Subcutaneous abdominal adipose tissue (tissue), 5 donors: Measurements from ENCODE around the gene RPS21.

Experiments used
- H3K27ac ChIP-seq: one replicate; pipeline ENCODE4 v1.7.0; 2013; ENCODE audit warnings: low read depth, mild to moderate bottlenecking, inconsistent platforms, low read length, moderate library complexity
- H3K27me3 ChIP-seq, 5 donors: one replicate each; pipeline ENCODE4 v1.7.0; 2013; ENCODE audit warnings: low read length in 5 of 5, inconsistent platforms in 1 of 5; ENCODE audit not compliant: control insufficient read depth in 5 of 5, insufficient read depth in 4 of 5
- H3K36me3 ChIP-seq, 5 donors: one replicate each; pipeline ENCODE4 v1.7.0; 2013; ENCODE audit warnings: low read length in 5 of 5; ENCODE audit not compliant: control insufficient read depth in 5 of 5, insufficient read depth in 5 of 5
- H3K4me1 ChIP-seq, 5 donors: one replicate each; pipeline ENCODE4 v1.7.0; 2013; ENCODE audit warnings: low read length in 5 of 5, mild to moderate bottlenecking in 3 of 5, moderate library complexity in 1 of 5; ENCODE audit not compliant: control insufficient read depth in 5 of 5, insufficient read depth in 5 of 5
- H3K4me3 ChIP-seq, 5 donors: one replicate each; pipeline ENCODE4 v1.7.0; 2013; ENCODE audit warnings: low read length in 5 of 5, low read depth in 1 of 5
- H3K9ac ChIP-seq, 5 donors: one replicate each; pipeline ENCODE4 v1.7.0; 2013; ENCODE audit warnings: low read length in 5 of 5, mild to moderate bottlenecking in 4 of 5, moderate library complexity in 3 of 5
- H3K9me3 ChIP-seq, 5 donors: one replicate each; pipeline ENCODE4 v1.7.0; 2013; ENCODE audit warnings: low read length in 5 of 5; ENCODE audit not compliant: control insufficient read depth in 5 of 5
- donor health status: healthy.
- donor health status: healthy.
- donor health status: healthy.
- donor health status: healthy.
- donor health status: healthy.

RPS21 gene

DNA sequence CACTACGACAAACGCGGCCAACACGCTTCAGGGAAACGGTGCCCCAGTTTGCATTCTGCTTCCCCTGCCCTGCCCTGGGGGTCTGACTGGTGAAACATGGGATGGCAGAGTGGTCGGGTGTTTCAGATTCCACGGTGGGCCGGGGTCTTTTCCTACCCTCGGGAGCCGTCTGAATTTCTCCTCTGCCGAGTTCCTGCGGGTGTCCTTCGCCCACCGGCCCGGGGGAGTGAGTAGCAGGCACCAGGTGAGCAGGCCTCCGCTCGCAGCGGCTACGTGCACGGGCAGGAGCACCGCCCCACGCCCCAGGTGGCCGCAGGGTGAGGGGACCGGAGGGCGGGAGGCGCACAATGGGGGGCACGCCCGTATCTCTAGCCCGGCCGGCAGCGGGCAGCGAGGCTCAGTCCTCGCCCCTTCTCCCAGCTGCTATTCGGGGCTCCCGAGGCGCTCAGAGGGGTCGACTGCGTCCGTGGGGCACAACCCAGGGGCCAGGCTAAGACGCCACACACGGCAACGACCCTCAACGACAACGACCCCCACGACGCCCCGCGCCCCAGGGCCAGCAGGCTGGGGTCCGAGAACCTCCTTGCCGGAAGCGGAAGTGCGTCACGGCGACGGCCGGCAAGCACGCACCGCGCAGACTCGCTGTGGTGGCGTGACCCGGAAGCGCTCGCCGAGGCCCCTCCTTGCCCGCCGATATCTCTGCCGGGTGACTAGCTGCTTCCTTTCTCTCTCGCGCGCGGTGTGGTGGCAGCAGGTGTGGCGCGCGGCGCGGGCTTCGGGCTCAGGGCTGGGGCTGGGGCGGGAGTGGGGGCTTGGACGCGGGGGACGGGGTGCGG, at the start of gene RPS21:
TSS of gene RPS21 (plus strand) at position 721 of the 836 bp plus-strand sequence. CDS start 236 bp downstream, outside the sequence.
- Histone ChIP-seq H3K27ac (peak within 1 kb of the TSS; percentile 79), H3K4me1 (peaks cover 2 to 39% (median 34%) of the 10 kb centered on the region in 5 donors), H3K9ac (peak within 1 kb of the TSS; percentile 68 to 99 (median 98)), H3K4me3 (peak within 1 kb of the TSS; percentile 90 to 98 (median 93)), H3K9me3 (no peaks in the 10 kb centered on the region), H3K27me3 (no peaks in the 10 kb centered on the region), H3K36me3 (peaks cover 0 to 39% (median 30%) of the 10 kb centered on the region in 5 donors)

DNA sequence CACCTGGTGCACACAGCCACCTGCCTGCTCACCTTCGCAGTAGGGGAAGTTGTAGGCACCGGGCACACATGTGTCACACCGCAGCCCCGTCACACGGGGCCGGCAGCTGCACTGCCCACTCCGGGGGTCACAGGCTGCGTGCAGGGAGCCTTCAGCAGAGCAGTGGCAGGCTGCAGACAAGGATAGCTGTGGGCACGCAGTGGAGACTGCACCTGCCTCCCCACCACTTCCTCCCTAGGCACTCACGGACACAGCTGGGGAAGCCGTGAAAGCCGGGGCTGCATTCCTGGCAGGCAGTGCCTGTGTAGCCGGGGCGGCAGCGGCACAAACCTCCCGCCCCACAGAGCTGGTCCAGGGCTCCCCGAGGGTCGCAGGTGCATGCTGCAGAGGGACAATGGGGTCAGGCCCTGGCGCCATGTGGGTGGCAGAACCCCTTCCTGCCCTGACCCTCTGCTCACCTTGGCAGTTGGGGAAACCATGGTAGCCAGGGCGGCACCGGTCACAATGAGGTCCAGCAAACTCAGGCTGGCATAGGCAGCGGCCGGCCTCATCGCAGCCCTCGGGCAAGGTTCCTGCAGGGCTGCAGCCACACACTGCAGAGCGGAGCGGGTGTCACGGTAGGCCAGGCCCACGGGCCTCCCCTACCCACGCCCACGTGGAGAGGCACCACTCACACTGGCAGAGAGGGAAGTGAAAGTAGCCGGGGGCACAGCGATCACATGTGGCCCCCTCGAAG, 49.2 kb upstream of the RPS21 start:
- H3K4me1 ChIP-seq, result no peaks in the 10 kb centered on the region
- H3K36me3 ChIP-seq, result peaks cover 0 to 58% (median 45%) of the 10 kb centered on the region in 5 donors
- no peaks in the 10 kb centered on the region for H3K9me3 ChIP-seq
- no peak overlapping the region for H3K9ac ChIP-seq
- H3K4me3 ChIP-seq, result no peak overlapping the region
- H3K27me3 ChIP-seq, result no peaks in the 10 kb centered on the region
- no peak overlapping the region for H3K27ac ChIP-seq

DNA sequence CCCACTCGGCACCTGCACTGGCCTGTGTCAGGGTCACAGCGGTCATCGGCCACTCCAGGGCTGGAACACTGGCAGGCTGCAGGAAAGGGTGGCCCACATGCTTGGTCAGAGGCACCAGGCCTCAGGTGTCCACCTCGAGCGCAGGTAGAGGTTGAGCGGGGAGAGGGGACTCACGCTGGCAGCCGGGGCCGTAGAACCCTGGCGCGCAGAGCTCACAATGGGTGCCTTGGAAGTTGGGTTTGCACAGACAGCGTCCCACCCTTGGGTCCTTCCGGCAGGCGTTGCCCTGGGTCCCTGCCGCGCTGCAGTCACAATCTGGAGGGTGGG, 48.6 kb upstream of the RPS21 start:
- H3K4me3 ChIP-seq, result no peak overlapping the region
- H3K9me3 ChIP-seq, result no peaks in the 10 kb centered on the region
- no peak overlapping the region for H3K27ac ChIP-seq
- peaks cover 0 to 58% (median 41%) of the 10 kb centered on the region in 5 donors for H3K36me3 ChIP-seq
- H3K4me1 ChIP-seq, result no peaks in the 10 kb centered on the region
- no peaks in the 10 kb centered on the region for H3K27me3 ChIP-seq
- no peak overlapping the region for H3K9ac ChIP-seq

DNA sequence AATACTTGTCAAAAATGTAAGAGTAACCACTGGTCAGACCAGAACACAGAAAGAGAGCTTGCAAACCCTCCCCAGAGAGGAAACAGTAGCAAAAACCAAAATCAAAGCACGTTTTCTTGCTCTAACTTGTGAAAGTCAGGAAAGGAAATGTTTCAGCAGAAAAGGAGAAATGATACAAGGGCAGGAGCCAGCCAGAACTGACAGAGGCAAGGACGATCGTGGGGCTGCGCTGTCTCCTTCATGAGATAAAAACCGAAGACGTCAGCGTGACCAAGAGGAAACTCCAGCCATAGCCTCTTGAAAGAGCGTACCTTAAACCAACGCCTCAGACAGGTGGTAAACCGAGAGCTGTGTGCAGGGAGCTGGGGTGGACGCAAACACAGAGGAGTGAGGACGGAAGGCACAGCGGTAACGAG, 47.2 kb upstream of the RPS21 start:
- H3K9ac ChIP-seq, result no peak overlapping the region
- no peaks in the 10 kb centered on the region for H3K4me1 ChIP-seq
- no peak overlapping the region for H3K27ac ChIP-seq
- H3K36me3 ChIP-seq, result peaks cover 0 to 50% (median 36%) of the 10 kb centered on the region in 5 donors
- no peak overlapping the region for H3K4me3 ChIP-seq
- no peaks in the 10 kb centered on the region for H3K27me3 ChIP-seq
- H3K9me3 ChIP-seq, result no peaks in the 10 kb centered on the region

DNA sequence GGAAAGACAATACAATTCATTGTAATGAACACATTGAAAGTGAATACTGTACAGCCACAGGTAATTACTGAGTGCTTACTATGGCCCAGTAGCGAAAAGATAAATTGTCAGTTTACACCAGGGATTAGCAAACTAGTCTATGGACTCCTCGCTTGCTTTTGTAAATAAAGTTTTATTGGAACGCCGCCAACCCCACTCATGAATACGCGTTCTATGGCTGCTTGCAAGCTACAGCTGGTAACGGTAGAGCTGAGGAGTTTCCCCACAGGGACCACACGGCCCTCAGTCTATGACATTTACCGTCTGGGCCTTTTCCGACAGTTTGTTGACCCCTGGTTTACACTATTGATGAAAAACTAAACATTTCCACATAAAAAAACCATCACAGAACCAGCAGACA, 44.0 kb upstream of the RPS21 start:
- Histone ChIP-seq H3K4me1 (no peaks in the 10 kb centered on the region), H3K36me3 (peaks cover 0 to 48% (median 30%) of the 10 kb centered on the region in 5 donors), H3K9me3 (no peaks in the 10 kb centered on the region), H3K9ac (no peak overlapping the region), H3K27me3 (no peaks in the 10 kb centered on the region), H3K27ac (no peak overlapping the region), H3K4me3 (no peak overlapping the region)

DNA sequence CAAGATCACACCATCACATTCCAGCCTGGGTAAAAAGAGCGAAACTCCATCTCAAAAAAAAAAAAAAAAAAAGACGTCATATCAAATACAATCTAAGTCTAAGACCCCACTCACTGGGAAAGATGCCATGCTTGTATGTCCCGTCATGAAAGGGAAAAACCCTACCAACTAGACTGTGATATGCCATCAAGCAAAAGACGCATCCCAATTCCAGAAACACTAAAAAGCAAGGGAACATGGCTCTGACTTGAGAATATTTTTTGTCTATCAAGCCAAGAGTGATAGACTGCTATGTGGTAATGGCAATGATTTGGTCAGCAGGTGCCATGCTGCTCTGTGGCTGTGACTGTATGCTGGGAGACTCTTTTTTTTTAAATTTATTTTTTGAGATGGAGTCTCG, 42.8 kb upstream of the RPS21 start:
- H3K4me3 ChIP-seq, result no peak overlapping the region
- H3K4me1 ChIP-seq, result no peaks in the 10 kb centered on the region
- no peak overlapping the region for H3K9ac ChIP-seq
- no peaks in the 10 kb centered on the region for H3K27me3 ChIP-seq
- H3K36me3 ChIP-seq, result peaks cover 0 to 44% (median 26%) of the 10 kb centered on the region in 5 donors
- no peaks in the 10 kb centered on the region for H3K9me3 ChIP-seq
- H3K27ac ChIP-seq, result no peak overlapping the region

DNA sequence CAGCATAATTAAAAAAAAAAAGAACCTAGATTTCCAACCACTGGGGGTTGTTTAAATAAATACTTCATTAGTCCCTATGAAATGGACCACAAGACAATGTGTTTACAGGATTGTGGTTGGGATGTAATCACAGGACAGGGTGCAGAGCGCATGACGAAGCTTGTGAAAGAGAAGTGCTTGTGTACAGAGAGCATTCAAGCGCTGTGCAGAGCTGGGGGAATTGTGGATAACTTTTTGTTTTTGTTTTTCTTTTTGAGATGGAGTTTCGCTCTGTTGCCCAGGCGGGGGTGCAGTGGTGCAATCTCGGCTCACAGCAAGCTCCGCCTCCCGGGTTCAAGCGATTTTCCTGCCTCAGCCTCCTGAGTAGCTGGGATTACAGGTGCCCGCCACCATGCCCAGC, 42.1 kb upstream of the RPS21 start:
- peaks cover 0 to 42% (median 24%) of the 10 kb centered on the region in 5 donors for H3K36me3 ChIP-seq
- H3K9me3 ChIP-seq, result no peaks in the 10 kb centered on the region

DNA sequence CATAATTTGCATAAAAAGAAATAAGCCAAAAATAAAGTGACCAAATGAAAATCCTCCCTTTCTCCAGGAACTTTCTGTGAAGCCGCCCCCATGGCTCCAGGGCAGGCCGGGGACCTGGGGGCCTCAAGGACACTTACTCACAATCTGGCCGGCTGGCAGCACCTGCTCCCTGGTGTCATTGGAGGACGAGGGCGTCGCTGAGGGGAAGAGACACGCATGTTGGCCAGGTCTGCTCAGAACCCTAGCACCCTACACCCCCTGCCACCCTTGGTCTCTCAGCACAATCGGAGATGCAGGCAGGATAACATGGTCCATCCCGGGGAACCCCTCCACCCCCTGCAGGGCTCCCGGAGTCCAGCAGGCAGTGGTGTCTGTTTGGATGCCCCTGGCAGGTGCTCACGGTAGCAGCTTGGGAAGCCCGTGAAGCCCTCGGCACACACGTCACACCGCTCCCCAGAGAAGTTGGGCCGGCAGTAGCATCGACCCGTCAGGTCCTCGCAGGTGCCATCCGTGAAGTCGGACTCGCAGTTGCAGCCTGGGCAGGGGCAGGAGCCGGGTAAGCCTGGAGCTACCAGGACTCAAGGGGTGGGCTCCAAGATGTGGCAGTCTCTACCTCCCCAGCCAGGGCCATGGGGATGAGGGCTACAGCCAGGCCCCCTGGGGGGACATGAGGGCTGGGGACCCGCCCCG, 41.1 kb upstream of the RPS21 start:
- Histone ChIP-seq H3K27me3 (no peaks in the 10 kb centered on the region), H3K9ac (no peak overlapping the region), H3K9me3 (no peaks in the 10 kb centered on the region), H3K27ac (no peak overlapping the region), H3K4me1 (no peaks in the 10 kb centered on the region), H3K36me3 (peaks cover 0 to 47% (median 31%) of the 10 kb centered on the region in 5 donors), H3K4me3 (no peak overlapping the region)

More for the DNA sequence above, 42.1 kb upstream of the RPS21 start:
- Histone ChIP-seq H3K9ac (no peak overlapping the region), H3K4me3 (no peak overlapping the region), H3K4me1 (no peaks in the 10 kb centered on the region), H3K27me3 (no peaks in the 10 kb centered on the region), H3K27ac (no peak overlapping the region)

DNA sequence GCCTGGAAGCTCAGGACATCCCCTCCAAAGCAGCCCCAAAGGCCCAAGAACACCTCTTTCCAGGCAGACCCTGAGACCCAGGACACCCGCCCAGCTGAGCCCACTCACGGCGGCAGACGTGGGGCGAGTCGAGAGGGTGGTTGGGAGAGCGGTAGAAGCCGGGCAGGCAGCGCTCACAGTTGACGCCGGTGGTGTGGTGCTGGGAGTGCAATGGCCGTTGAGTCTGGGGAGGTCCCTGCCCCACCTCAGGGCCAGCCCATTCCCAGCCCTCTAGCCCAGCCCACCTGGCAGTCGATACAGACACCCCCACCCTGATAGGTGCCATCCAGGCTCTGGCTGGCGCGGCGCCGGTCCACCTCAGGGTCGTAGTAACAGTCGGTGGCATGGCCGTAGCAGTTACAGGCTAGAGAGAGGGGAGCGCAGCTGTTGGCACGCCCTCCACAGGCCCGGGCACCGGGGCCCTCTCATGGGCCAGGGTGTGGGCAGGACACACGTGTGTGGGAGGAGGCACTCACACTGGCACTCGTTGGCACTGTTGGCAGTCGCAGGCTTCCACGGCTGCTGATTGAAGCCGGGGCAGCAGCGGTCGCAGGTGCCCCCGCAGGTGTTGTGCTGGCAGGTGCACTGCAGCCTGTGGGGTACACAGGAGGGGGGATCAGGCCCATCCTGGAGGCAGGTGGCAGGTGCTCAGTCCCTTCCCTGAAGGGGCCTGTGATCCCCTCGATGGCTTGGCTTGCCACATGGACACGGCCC, 40.3 kb upstream of the RPS21 start:
- Histone ChIP-seq H3K27me3 (no peaks in the 10 kb centered on the region), H3K9ac (no peak overlapping the region), H3K36me3 (peaks cover 0 to 50% (median 38%) of the 10 kb centered on the region in 5 donors), H3K27ac (no peak overlapping the region), H3K9me3 (no peaks in the 10 kb centered on the region), H3K4me3 (no peak overlapping the region), H3K4me1 (no peaks in the 10 kb centered on the region)
